Karpas-422 (cell line): Measurements from ENCODE around the gene IL1RAPL2. TPM values are rescaled to one million over a fixed set of nuclear protein-coding genes. Genes with fewer than 3 reads are reported as not detected.

ENCODE experiments used
- DNase-seq: peaks from one replicate; pipeline ENCODE4 v3.0.0-alpha.2; 2015
- H2AFZ ChIP-seq: fragments of 200-600 bp; sonication (generic); 2 replicates; pipeline ENCODE4 v1.6.1; 2014; ENCODE audit warnings: antibody characterized with exemption, low read length, mixed read lengths
- H3K27ac ChIP-seq: fragments of 200-600 bp; sonication (generic); 2 replicates; pipeline ENCODE4 v1.5.1; 2014; ENCODE audit warnings: mild to moderate bottlenecking, low read length, moderate library complexity
- H3K27me3 ChIP-seq: fragments of 200-600 bp; sonication (generic); 2 replicates; pipeline ENCODE4 v1.6.1; 2014; ENCODE audit warnings: low read length, mixed read lengths
- H3K36me3 ChIP-seq: fragments of 200-600 bp; sonication (generic); 2 replicates; pipeline ENCODE4 v1.6.1; 2014; ENCODE audit warnings: low read length, mixed read lengths; ENCODE audit not compliant: insufficient read depth
- H3K4me1 ChIP-seq: fragments of 200-600 bp; sonication (generic); 2 replicates; pipeline ENCODE4 v1.6.1; 2014; ENCODE audit warnings: mild to moderate bottlenecking, low read length, mixed read lengths
- H3K4me2 ChIP-seq: fragments of 200-600 bp; sonication (generic); 2 replicates; pipeline ENCODE4 v1.6.1; 2014; ENCODE audit warnings: low read length, low read depth, mild to moderate bottlenecking; ENCODE audit not compliant: poor library complexity, severe bottlenecking
- H3K4me3 ChIP-seq: fragments of 200-600 bp; sonication (generic); 2 replicates; pipeline ENCODE4 v1.5.1; 2014; ENCODE audit warnings: mild to moderate bottlenecking, antibody characterized with exemption, low read length, mixed read lengths
- H3K79me2 ChIP-seq: fragments of 200-600 bp; sonication (generic); 2 replicates; pipeline ENCODE4 v1.6.1; 2014; ENCODE audit warnings: mild to moderate bottlenecking, low read length, mixed read lengths
- H3K9ac ChIP-seq: fragments of 200-600 bp; sonication (generic); 2 replicates; pipeline ENCODE4 v1.6.0; 2014; ENCODE audit warnings: low read length
- H3K9me2 ChIP-seq: fragments of 200-600 bp; sonication (generic), shearing (Covaris generic); replicated peaks from 2 replicates; pipeline ENCODE4 v1.6.0; 2014; ENCODE audit warnings: mild to moderate bottlenecking, low read length, moderate library complexity; ENCODE audit not compliant: insufficient read depth
- H3K9me3 ChIP-seq: fragments of 300-700, 200-600 bp; sonication (generic); 2 replicates; pipeline ENCODE4 v1.6.1; 2014; ENCODE audit warnings: low read length, mixed read lengths
- H4K20me1 ChIP-seq: fragments of 200-600 bp; sonication (generic); 2 replicates; pipeline ENCODE4 v1.6.1; 2014; ENCODE audit warnings: mild to moderate bottlenecking, antibody characterized with exemption, low read length, low read depth; ENCODE audit not compliant: insufficient read depth
- total RNA-seq: library from RNA; depleted of rRNA; stranded (reverse); fragments of >200 nt; shearing (Covaris generic); gene quantifications from 2 replicates; pipeline ENCODE4 v1.2.3, GENCODE V29; 2014; ENCODE audit warnings: low replicate concordance

IL1RAPL2 gene
- total RNA-seq, 1 experiment from 2014 or later: not detected

DNA sequence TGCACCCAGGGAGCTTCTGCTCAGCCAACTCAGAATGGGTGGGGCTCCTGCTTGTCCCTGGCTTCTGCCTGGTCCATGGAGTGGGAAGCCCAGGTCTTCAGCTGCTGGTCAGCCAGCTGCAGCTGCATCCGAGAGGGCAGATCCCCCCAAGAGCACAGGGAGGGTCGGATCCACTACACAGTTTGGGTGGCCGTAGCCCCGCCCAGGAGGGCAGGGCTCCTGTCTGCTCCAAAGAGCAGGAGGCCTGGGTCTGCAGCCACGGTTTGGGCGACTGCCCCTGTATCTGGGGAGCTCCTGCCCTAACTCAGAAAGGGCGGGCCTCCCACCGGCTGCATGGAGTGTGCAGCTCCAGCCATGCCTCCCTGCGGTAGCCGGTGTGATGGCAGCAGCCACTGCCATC lies 485.4 kb downstream of the IL1RAPL2 start:
- H3K4me3 ChIP-seq: no peak overlapping the region
- H3K9me2 ChIP-seq: no peaks in the 10 kb centered on the region
- H4K20me1 ChIP-seq: no peaks in the 10 kb centered on the region
- H3K27me3 ChIP-seq: no peaks in the 10 kb centered on the region
- DNase-seq: no peak
- H3K36me3 ChIP-seq: no peaks in the 10 kb centered on the region
- no peak overlapping the region for H2AFZ ChIP-seq
- no peaks in the 10 kb centered on the region for H3K9me3 ChIP-seq
- H3K4me1 ChIP-seq: no peaks in the 10 kb centered on the region
- no peak overlapping the region for H3K4me2 ChIP-seq
- H3K79me2 ChIP-seq: no peaks in the 10 kb centered on the region
- H3K9ac ChIP-seq: no peak overlapping the region
- H3K27ac ChIP-seq: no peak overlapping the region

DNA sequence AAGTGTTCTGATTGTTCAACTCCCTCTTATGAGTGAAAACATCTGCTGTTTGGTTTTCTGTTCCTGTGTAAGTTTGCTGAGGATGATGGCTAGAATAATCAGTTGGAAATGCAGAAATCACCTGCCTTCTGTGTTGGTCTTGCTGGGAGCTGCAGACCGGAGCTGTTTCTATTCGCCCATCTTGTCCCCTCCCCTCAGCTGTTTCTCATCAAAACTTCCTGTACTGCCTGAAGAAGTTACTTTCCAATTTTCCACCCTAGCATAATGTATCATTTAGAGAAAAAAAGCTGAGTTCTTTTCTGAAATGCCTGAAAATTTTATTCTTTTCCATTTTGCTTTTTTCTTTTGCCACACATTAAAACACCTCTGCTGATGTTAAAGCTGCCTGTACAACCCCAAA lies 486.9 kb downstream of the IL1RAPL2 start:
- H3K9ac ChIP-seq: no peak overlapping the region
- no peak overlapping the region for H3K4me3 ChIP-seq
- H3K36me3 ChIP-seq: no peaks in the 10 kb centered on the region
- H3K27ac ChIP-seq: no peak overlapping the region
- DNase-seq: no peak
- no peaks in the 10 kb centered on the region for H3K9me3 ChIP-seq
- H4K20me1 ChIP-seq: no peaks in the 10 kb centered on the region
- H3K4me2 ChIP-seq: no peak overlapping the region
- H2AFZ ChIP-seq: no peak overlapping the region
- no peaks in the 10 kb centered on the region for H3K79me2 ChIP-seq
- H3K27me3 ChIP-seq: no peaks in the 10 kb centered on the region
- no peaks in the 10 kb centered on the region for H3K4me1 ChIP-seq
- H3K9me2 ChIP-seq: no peaks in the 10 kb centered on the region

DNA sequence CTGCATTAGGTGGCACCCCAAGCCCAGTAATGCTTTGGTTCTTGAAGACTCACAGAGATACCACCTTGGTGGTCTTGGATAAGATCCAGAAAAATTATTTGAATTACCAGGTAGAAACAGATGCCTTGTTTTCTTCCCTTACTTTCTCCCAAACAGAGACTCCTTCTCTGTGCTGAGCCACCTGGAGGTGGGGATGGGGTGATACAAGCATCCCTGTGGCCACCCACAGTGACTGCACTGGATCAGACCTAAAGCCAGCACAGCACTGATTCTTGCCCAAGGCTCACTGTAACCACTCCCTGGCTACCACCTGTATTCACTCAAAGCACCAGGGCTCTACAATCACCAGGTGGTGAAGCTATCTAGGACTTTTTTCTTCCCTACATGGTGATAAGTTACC lies 497.7 kb downstream of the IL1RAPL2 start:
- no peak for DNase-seq
- H3K4me1 ChIP-seq: no peaks in the 10 kb centered on the region
- H3K9me3 ChIP-seq: peaks cover 4% of the 10 kb centered on the region; the same call in 1 of the 2 replicates
- H3K9me2 ChIP-seq: no peaks in the 10 kb centered on the region
- H4K20me1 ChIP-seq: no peaks in the 10 kb centered on the region
- H3K4me2 ChIP-seq: no peak overlapping the region
- no peaks in the 10 kb centered on the region for H3K27me3 ChIP-seq
- no peak overlapping the region for H3K9ac ChIP-seq
- H3K79me2 ChIP-seq: no peaks in the 10 kb centered on the region
- no peaks in the 10 kb centered on the region for H3K36me3 ChIP-seq
- no peak overlapping the region for H2AFZ ChIP-seq
- H3K4me3 ChIP-seq: no peak overlapping the region
- no peak overlapping the region for H3K27ac ChIP-seq

DNA sequence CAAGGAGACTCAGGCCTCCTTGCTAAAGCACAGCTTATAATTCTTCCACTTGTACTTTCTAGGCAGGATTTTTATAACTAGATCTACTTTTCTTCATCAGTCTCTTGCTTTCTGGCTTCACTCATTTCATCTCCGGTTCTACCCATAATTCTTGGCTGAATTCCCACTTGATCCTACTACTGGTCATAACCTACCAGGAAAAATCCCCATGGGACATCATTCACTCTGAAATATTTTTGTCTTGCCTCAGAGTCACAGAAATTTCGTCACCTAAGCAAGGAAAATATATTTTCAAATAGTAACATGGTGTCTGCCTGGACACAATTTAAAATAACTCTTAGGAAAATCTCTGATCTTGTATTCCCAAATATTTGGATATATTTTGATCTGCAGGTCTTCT lies 532.2 kb downstream of the IL1RAPL2 start:
- H3K4me3 ChIP-seq: no peak overlapping the region
- H3K36me3 ChIP-seq: no peaks in the 10 kb centered on the region
- no peak overlapping the region for H2AFZ ChIP-seq
- H3K27ac ChIP-seq: no peak overlapping the region
- H3K4me2 ChIP-seq: no peak overlapping the region
- DNase-seq: no peak
- H3K4me1 ChIP-seq: no peaks in the 10 kb centered on the region
- H3K9me2 ChIP-seq: no peaks in the 10 kb centered on the region
- H3K79me2 ChIP-seq: no peaks in the 10 kb centered on the region
- no peak overlapping the region for H3K9ac ChIP-seq
- H3K27me3 ChIP-seq: no peaks in the 10 kb centered on the region
- H4K20me1 ChIP-seq: no peaks in the 10 kb centered on the region
- no peaks in the 10 kb centered on the region; the same call in 1 of the 2 replicates for H3K9me3 ChIP-seq

DNA sequence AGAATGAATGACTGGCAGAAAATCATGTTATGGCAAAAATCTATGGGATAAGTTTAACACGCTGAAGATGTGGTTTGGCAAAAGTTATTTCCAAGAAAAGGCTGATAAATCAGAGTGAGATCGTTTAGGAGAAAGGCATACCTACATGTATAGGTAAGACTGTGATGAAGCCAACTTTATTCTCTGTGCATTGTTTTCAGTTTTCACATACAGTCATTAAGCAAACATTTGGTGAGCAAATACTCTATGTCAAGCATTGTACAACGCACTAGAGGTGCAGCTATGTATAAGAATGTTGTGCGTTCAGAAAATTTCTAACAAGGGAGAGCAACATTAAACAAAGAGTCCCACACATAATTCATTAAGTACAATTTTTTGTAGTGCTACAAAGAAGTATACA lies 532.8 kb downstream of the IL1RAPL2 start:
- H2AFZ ChIP-seq: no peak overlapping the region
- no peak overlapping the region for H3K4me2 ChIP-seq
- H3K4me3 ChIP-seq: no peak overlapping the region
- H3K27ac ChIP-seq: no peak overlapping the region
- no peaks in the 10 kb centered on the region for H3K4me1 ChIP-seq
- H3K9ac ChIP-seq: no peak overlapping the region
- H3K27me3 ChIP-seq: no peaks in the 10 kb centered on the region
- no peaks in the 10 kb centered on the region for H3K9me2 ChIP-seq
- no peaks in the 10 kb centered on the region for H3K36me3 ChIP-seq
- no peak for DNase-seq
- H4K20me1 ChIP-seq: no peaks in the 10 kb centered on the region
- no peaks in the 10 kb centered on the region for H3K79me2 ChIP-seq
- no peaks in the 10 kb centered on the region; the same call in 1 of the 2 replicates for H3K9me3 ChIP-seq

DNA sequence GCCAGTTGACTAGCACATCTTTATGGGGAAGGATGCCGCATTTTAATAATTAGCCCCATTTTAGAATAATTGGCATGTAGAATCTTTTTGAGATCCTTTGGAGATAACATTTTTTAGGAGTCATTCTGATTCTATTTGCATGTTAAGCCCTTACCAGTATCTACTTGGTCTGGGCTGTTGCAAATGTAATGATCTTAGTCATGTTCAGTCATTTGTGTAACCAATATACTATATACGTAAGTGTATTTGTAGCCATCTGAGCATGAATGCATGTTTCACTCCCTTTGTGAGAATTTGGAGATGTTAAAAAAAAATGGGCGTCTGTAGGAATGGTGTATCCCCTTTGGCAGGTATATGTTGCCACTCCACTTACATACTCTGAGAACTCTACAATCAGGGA lies 535.4 kb downstream of the IL1RAPL2 start:
- DNase-seq: no peak
- H3K4me3 ChIP-seq: no peak overlapping the region
- no peak overlapping the region for H3K27ac ChIP-seq
- no peak overlapping the region for H2AFZ ChIP-seq
- H3K27me3 ChIP-seq: no peaks in the 10 kb centered on the region
- H3K4me2 ChIP-seq: no peak overlapping the region
- no peaks in the 10 kb centered on the region for H3K9me3 ChIP-seq
- H3K9ac ChIP-seq: no peak overlapping the region
- H3K4me1 ChIP-seq: no peaks in the 10 kb centered on the region
- H3K79me2 ChIP-seq: no peaks in the 10 kb centered on the region
- no peaks in the 10 kb centered on the region for H3K9me2 ChIP-seq
- H3K36me3 ChIP-seq: no peaks in the 10 kb centered on the region
- H4K20me1 ChIP-seq: no peaks in the 10 kb centered on the region

DNA sequence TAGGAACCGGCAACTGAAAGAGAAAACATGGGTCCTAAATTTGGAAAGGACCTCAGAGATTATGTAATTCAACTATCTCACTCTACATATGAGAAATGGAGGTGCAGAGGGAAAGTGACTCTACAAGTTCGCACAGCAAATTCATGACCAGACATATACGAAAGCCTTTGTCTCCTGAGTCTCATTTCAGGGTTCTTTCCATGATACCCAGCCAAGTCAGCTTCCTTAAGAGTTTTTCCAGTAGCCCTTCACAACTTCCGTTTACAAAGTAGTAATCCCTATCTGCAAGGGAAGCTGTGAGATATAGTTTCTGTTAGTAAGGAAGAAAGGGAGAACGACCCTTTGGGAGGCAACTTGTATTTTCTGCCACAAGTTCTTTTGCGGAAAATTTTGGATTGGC lies 543.9 kb downstream of the IL1RAPL2 start:
- H3K4me3 ChIP-seq: no peak overlapping the region
- H3K9me3 ChIP-seq: peaks cover 8% of the 10 kb centered on the region; the same call in 1 of the 2 replicates
- H3K4me2 ChIP-seq: no peak overlapping the region
- no peaks in the 10 kb centered on the region for H3K79me2 ChIP-seq
- no peaks in the 10 kb centered on the region for H3K27me3 ChIP-seq
- no peaks in the 10 kb centered on the region for H4K20me1 ChIP-seq
- no peak overlapping the region for H3K9ac ChIP-seq
- no peak overlapping the region for H3K27ac ChIP-seq
- no peaks in the 10 kb centered on the region for H3K36me3 ChIP-seq
- DNase-seq: no peak
- H2AFZ ChIP-seq: no peak overlapping the region
- H3K4me1 ChIP-seq: no peaks in the 10 kb centered on the region
- H3K9me2 ChIP-seq: no peaks in the 10 kb centered on the region

DNA sequence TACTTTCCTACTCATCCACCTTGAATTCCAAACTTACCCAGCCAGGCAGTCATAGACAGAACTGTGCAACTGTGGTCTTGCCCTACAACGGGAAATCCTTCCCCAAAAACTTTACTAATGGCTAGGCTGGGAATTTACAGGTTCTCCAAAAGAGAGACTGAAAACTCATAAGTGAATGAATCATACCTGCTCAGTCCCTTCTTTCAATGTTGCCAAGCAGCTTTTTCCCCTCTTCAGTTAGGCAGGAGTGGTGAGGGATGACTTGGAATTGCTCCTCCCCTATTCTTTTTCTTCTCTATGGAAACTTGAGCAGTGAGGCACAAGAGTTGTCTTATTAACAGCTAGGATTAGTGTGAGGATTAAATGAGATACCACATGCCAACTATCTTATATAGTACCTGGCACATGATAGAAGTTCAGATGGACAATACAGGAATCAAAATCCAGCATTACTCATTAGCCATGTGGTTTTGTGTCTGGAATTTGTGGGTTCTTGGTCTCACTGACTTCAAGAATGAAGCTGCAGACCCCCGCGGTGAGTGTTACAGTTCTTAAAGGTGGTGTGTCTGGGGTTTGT lies 548.6 kb downstream of the IL1RAPL2 start:
- DNase-seq: no peak
- H3K9me3 ChIP-seq: peaks cover 4% of the 10 kb centered on the region; the same call in 1 of the 2 replicates
- H3K4me2 ChIP-seq: no peak overlapping the region
- H3K36me3 ChIP-seq: no peaks in the 10 kb centered on the region
- H3K79me2 ChIP-seq: no peaks in the 10 kb centered on the region
- H3K4me1 ChIP-seq: no peaks in the 10 kb centered on the region
- no peaks in the 10 kb centered on the region for H3K9me2 ChIP-seq
- H2AFZ ChIP-seq: no peak overlapping the region
- H3K4me3 ChIP-seq: no peak overlapping the region
- H3K27ac ChIP-seq: no peak overlapping the region
- no peaks in the 10 kb centered on the region for H3K27me3 ChIP-seq
- no peak overlapping the region for H3K9ac ChIP-seq
- H4K20me1 ChIP-seq: no peaks in the 10 kb centered on the region
